NCI-H1105 (cell line): ENCODE data around the gene SHISAL1.

Experiments
- DNase-seq: peaks from one replicate; lab custom pipeline; 2025; lab: John Stamatoyannopoulos, UW

SHISAL1 gene

GRCh38 chr22:44312766-44313165 lies at the start of gene SHISAL1:
Gene SHISAL1, minus strand, starts transcription at chr22:44312951. Its CDS starts 12,006 bp downstream, at chr22:44300945.
- no peak for DNase-seq

GRCh38 chr22:44361391-44362126 lies 48.8 kb upstream of the SHISAL1 start:
- DNase-seq, result no peak

- DNase-seq, result no peak
These were observed 48.1 kb upstream of the SHISAL1 start for GRCh38 chr22:44360668-44361381.

GRCh38 chr22:44360306-44360667 lies 47.5 kb upstream of the SHISAL1 start:
- no peak for DNase-seq

- no peak for DNase-seq
These were observed 46.9 kb upstream of the SHISAL1 start for GRCh38 chr22:44359496-44360110.

GRCh38 chr22:44358709-44359440 lies 46.1 kb upstream of the SHISAL1 start:
- no peak for DNase-seq

- no peak for DNase-seq
These were observed 45.3 kb upstream of the SHISAL1 start for GRCh38 chr22:44357966-44358465.

- no peak for DNase-seq
These were observed 44.7 kb upstream of the SHISAL1 start for GRCh38 chr22:44357296-44357965.

GRCh38 chr22:44355716-44356070 lies 42.9 kb upstream of the SHISAL1 start:
- DNase-seq, result no peak

GRCh38 chr22:44354288-44354687 lies 41.5 kb upstream of the SHISAL1 start:
- DNase-seq, result no peak

- DNase-seq, result no peak
These were observed 40.3 kb upstream of the SHISAL1 start for GRCh38 chr22:44353041-44353440.

GRCh38 chr22:44352378-44353035 lies 39.8 kb upstream of the SHISAL1 start:
- no peak for DNase-seq

- peak; percentile 76 for DNase-seq
These were observed 39.1 kb upstream of the SHISAL1 start for GRCh38 chr22:44351685-44352377.

GRCh38 chr22:44351037-44351436 lies 38.3 kb upstream of the SHISAL1 start:
- no peak for DNase-seq

- DNase-seq, result no peak
These were observed 36.8 kb upstream of the SHISAL1 start for GRCh38 chr22:44349594-44349993.

- no peak for DNase-seq
These were observed 36.3 kb upstream of the SHISAL1 start for GRCh38 chr22:44348971-44349560.

GRCh38 chr22:44347549-44347948 lies 34.8 kb upstream of the SHISAL1 start:
- no peak for DNase-seq

GRCh38 chr22:44347080-44347479 lies 34.3 kb upstream of the SHISAL1 start:
- DNase-seq, result no peak

GRCh38 chr22:44345872-44346271 lies 33.1 kb upstream of the SHISAL1 start:
- no peak for DNase-seq

- peak; percentile 66 for DNase-seq
These were observed 31.7 kb upstream of the SHISAL1 start for GRCh38 chr22:44344407-44344806.
